Kasumi-1 (cell line): Measurements from ENCODE around the gene PIP5K1B.

Experiments used
- DNase-seq, 2 experiments: peaks; one replicate each; lab custom pipeline; 2025; lab: John Stamatoyannopoulos, UW

The PIP5K1B gene

GRCh38 chr9:68817079-68817875 is 112.2 kb downstream of the PIP5K1B start:
- no peak for DNase-seq

DNA sequence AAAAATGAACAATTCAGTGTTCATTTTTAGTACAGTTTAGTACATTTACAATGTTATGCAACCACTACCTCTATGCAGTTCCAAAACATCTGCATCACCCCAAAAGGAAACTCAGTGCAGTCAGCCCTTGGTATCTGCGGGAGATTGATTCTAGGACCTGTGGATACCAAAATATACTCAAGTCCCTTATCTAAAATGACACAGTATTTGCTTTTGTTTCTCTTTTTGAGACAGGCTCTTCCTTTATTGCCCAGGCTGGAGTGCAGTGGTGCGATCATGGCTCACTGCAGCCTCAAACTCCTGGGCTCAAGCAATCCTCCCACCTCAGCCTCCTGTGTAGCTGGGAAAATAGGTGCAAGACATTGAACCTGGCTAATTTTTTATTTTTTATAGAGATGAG is 114.0 kb downstream of the PIP5K1B start:
- no peak for DNase-seq

GRCh38 chr9:68821911-68822310 is 116.9 kb downstream of the PIP5K1B start:
- DNase-seq = no peak

GRCh38 chr9:68822596-68823165 is 117.6 kb downstream of the PIP5K1B start:
- no peak for DNase-seq

GRCh38 chr9:68825762-68826472 is 120.9 kb downstream of the PIP5K1B start:
- no peak for DNase-seq

- no peak for DNase-seq
Observed at GRCh38 chr9:68827837-68828744, 123.1 kb downstream of the PIP5K1B start.

GRCh38 chr9:68832101-68832500 is 127.1 kb downstream of the PIP5K1B start:
- no peak for DNase-seq

- DNase-seq = no peak
Observed at GRCh38 chr9:68832861-68833518, 128.0 kb downstream of the PIP5K1B start.

DNA sequence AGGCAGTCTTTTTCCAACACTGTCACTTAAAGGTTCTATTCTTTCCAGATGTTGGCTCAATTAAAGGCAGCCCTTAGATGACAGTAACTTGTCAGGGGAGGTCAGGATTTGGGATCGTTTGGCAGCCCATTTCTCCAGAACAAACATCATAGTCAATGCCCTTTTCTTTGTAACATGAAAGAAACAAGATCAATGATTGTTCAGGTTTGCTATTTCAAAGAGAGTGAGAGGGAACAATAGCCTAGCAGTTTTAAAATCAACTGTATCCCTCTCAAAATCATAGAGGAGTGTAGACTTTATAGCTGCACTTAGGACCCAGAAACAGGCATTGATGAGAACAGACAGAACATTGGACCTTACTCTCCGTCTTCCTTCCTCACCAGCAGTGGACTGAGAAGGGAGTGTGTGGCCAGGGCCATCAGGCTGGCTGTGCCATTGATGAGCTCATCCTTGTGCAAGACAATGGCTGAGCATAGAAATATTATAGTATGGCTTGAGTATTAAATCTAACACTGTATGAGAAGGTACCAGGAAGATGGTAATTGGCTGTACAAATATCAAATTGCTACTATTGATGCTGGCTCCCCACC is 130.0 kb downstream of the PIP5K1B start:
- DNase-seq = no peak

GRCh38 chr9:68836788-68837187 is 131.7 kb downstream of the PIP5K1B start:
- DNase-seq = no peak

- no peak for DNase-seq
Observed at GRCh38 chr9:68838245-68838644, 133.2 kb downstream of the PIP5K1B start.

DNA sequence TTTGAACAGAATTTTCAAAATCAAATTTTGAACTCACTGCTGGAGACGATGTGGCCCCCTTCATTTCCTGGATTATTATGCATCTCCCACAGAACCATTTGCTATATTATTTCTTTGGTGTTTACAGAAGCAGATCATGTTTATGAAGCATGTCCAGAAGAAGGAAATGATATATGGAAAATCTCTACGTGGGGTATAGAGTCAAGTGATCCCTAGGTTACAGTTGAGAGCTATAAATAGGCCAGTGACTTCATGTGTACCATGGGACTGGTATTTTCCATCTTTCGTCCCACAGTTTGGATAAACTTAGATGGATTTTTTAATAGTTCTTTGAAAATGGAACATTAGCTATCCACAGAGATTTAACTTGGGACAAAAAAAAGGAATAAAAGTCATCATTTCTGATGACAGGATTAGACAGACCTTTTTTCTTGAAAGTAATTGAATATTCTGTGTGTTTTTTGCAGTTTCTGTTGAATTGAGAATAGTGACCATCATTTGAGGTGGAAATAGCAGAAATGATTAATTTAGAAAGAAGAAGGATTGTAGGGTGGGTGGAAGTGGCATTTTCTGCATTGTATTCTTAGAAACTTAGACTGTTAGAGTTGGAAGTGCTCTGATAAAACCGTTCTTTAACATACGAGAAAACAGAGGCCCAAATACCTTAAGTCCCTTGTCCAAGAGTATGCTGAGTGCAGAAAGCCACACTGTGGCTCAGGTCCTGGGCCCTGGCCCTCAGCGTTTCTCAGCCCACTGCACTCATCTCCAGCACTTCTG is 136.4 kb downstream of the PIP5K1B start:
- no peak for DNase-seq

- DNase-seq = no peak
Observed at GRCh38 chr9:68842568-68842967, 137.5 kb downstream of the PIP5K1B start.

DNA sequence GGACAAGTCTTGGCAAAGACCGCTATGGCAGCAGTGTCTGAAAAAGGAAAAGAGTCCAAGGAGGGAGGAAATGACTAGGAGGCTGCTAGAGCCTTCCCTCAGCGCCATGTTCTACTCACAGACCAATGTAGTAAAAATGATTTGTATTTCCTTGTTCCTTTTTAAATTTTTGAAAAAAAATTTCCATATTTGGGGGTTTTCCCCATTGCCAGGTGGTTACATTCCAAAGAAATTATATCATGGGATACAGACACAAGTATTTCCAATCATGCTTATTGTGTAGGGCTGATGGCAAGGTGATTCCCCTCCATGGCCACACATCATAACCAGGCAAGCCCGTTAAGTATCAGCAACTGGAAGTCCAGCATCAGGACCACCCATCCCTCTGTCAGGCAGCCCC is 138.2 kb downstream of the PIP5K1B start:
- DNase-seq = no peak

- peak; percentile 42 to 47 for DNase-seq
Observed at GRCh38 chr9:68844157-68844556, 139.1 kb downstream of the PIP5K1B start.

- peak; percentile 26 to 38 for DNase-seq
Observed at GRCh38 chr9:68844631-68845612, 139.9 kb downstream of the PIP5K1B start.

DNA sequence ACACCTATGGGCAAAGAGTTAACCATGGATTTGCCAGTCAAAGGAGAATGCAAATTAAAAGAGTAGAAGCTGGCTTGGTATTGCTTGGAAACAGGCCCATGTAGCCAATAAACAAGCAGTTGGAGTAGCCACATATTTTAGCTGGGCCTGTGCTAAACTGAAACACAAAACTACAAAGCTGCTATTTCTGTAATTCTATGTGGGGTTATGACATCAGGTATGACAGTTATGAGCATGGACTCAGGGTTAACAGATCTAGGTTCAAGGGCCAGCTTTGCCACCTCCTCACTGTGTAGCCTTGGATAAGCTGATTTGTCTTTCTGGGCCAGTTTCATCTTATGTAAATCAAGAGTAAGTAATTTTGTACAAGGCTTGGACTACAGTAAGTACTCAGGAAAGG is 142.7 kb downstream of the PIP5K1B start:
- DNase-seq = no peak

DNA sequence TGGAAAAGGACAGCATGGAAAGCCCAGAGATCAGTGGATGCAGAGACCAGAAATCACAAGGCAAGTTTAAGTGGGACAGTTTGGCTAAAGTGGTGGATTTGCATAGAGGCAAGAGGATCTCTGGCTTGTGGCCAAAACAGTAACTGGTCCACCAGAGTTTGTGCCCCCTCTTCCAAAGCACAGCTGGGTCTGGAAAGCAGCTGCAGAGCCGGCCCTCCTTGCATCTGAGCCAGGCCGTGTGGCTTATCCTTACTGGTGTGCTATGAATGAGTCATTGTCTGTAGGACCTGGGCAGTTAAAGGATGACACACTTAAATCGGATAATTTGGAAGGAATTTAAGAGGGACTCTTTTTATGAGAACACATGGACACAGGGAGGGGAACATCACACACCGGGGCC is 146.6 kb downstream of the PIP5K1B start:
- DNase-seq = no peak

GRCh38 chr9:68852941-68853340 is 147.9 kb downstream of the PIP5K1B start:
- DNase-seq = no peak
